GM12875 (cell line): ENCODE results near the gene CGGBP1.

Experiments
- H3K4me3 ChIP-seq: one replicate; pipeline ENCODE4 v1.5.1; 2011; ENCODE audit warnings: low read depth, low read length, control low read depth
- CTCF ChIP-seq: IDR thresholded peaks from 2 replicates; pipeline ENCODE4 v1.5.1; 2011; ENCODE audit warnings: low read depth, mild to moderate bottlenecking, control low read depth, inconsistent platforms, low read length, moderate library complexity, borderline replicate concordance; ENCODE audit not compliant: insufficient read depth

Gene CGGBP1

DNA sequence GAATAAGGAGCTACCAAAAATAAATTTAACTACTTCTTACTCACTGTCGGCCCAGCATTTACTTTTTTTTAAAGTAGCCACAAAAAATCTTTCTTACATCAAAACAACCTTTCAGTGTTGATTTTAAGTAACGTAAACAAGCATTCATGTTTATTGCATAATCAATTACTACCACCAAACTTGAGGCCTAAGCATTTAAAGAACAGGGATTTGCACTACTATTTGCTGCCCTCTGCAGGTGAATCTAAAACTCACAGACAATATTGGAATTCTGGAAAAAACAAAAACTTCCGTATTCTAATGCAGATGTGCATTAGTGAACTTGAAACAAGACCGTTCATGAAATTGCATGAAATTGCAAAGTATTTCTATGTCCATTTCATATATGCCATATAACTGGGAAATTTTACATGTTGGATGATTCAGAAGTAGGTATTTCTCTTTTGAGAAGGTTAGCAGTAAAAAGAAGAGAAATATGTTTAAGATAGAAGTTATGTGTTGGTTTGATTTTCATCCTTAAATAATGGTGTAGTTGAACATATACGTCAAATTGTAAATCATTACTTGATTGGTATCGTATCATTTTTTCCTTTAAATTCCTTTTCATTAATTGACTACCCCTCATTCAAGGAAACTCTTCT is 55.6 kb downstream of the CGGBP1 start:
- TF ChIP-seq CTCF: peak; percentile 43; the same call in 1 of the 2 replicates
- H3K4me3 ChIP-seq: no peak overlapping the region

DNA sequence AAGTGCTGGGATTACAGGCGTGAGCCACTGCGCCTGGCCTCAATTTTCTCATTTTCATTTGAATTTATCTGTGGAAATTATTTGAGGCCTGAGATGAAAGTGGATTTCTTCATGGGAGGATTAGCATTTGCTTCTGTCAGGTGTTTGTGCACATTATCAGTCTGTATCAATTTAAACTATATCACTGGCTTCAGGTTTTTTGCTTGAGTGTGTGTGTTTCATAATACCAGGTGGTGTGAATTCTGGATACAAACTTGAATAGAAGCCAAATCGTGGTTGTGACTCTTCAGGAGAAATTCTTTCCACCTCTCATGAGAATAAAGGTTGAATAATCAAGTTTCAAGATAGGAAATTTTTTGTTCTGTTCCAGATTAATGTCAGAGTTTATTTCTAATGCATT is 56.4 kb downstream of the CGGBP1 start:
- no peak overlapping the region for H3K4me3 ChIP-seq
- no peak for TF ChIP-seq CTCF
